Heart left ventricle (tissue), 16 donors: ENCODE results near the gene ADCY5. TPM values are rescaled to one million over a fixed set of nuclear protein-coding genes. Genes with fewer than 3 reads are reported as not detected.

Experiments used
- ATAC-seq, 4 donors: fragments of 200-7000 bp; cut with Tn5 transposase; one replicate each; pipeline ENCODE4 v1.9.1; 2020 to 2022; ENCODE audit warnings: moderate library complexity in 4 of 4, mild to moderate bottlenecking in 3 of 4, moderate number of reproducible peaks in 1 of 4
- DNase-seq, 5 donors: peaks; one replicate each; pipeline ENCODE4 v3.0.0-alpha.2; 2020
- H3K27ac ChIP-seq, 12 donors: fragments of 200-600 bp; sonication (generic) in 4 of 12; one replicate each; pipeline versions ENCODE4 v1.5.0 to v1.8.0; 2016 to 2022; ENCODE audit warnings: mild to moderate bottlenecking in 2 of 12
- H3K27me3 ChIP-seq, 9 donors: fragments of 200-600 bp; sonication (generic) in 2 of 9; one replicate each; pipeline versions ENCODE4 v1.5.1 to v1.8.0; 2016 to 2022; ENCODE audit warnings: mild to moderate bottlenecking in 3 of 9
- H3K36me3 ChIP-seq, 9 donors: fragments of 200-600 bp; sonication (generic) in 2 of 9; one replicate each; pipeline versions ENCODE4 v1.5.0 to v1.8.0; 2018 to 2022; ENCODE audit warnings: mild to moderate bottlenecking in 2 of 9
- H3K4me1 ChIP-seq, 12 donors: fragments of 200-600 bp; sonication (generic) in 4 of 12; one replicate each; pipeline versions ENCODE4 v1.5.0 to v1.8.0; 2016 to 2022; ENCODE audit warnings: mild to moderate bottlenecking in 3 of 12
- H3K4me3 ChIP-seq, 12 donors: fragments of 200-600 bp; sonication (generic) in 4 of 12; one replicate each; pipeline versions ENCODE4 v1.5.0 to v1.8.0; 2017 to 2022; ENCODE audit warnings: mild to moderate bottlenecking in 9 of 12, moderate library complexity in 4 of 12
- H3K9me3 ChIP-seq, 12 donors: fragments of 200-600 bp; sonication (generic) in 4 of 12; one replicate each; pipeline versions ENCODE4 v1.5.0 to v1.8.0; 2016 to 2022; ENCODE audit warnings: mild to moderate bottlenecking in 1 of 12
- POLR2A ChIP-seq, 2 donors: fragments of 450-650 bp; IDR thresholded peaks; one replicate each; pipeline ENCODE4 v1.6.1; 2017; ENCODE audit warnings: antibody characterized with exemption in 2 of 2, mild to moderate bottlenecking in 2 of 2, moderate library complexity in 2 of 2
- WGBS, 4 donors: extraction: QIAGEN DNeasy Blood & Tissue Kit in 2 of 4; methylation state at CpG; one replicate each; pipeline versions ENCODE4 v1.1.5 to v1.1.7; 2013 to 2018; 5-methylcytosine and 5-hydroxymethylcytosine counted together
- intact Hi-C, 10 donors: fragments of 100-400 bp; cut with DNase I; formaldehyde crosslinking; loops; one replicate each; pipeline versions ENCODE4 v1.11.1 to v1.14.2; 2022
- polyA plus RNA-seq, 2 donors: library from polyadenylated mRNA; stranded (reverse); fragments of 200-250 nt; gene quantifications; one replicate each; pipeline ENCODE4 v1.2.3, GENCODE V29; 2013
- total RNA-seq, 9 donors: library from RNA; depleted of rRNA in 2 of 9; stranded (reverse); fragments of >200 nt in 2 of 9; fragmentation: NEBNext Ultra II Directional in 3 of 9; extraction: Animal tissue kit (Norgen Biotek cat#: 25700) in 3 of 9; gene quantifications; one replicate each; pipeline versions ENCODE4 v1.1.0 to v1.2.4, GENCODE V29; 2016 to 2023
- TF ChIP-seq, protein P1 (sequence below), 12 donors: fragments of 200-600 bp; sonication (generic) in 4 of 12; IDR thresholded peaks; one replicate each; pipeline versions ENCODE4 v1.5.0 to v1.8.0; 2018 to 2022; ENCODE audit warnings: antibody characterized with exemption in 12 of 12, mild to moderate bottlenecking in 5 of 12
- donor health status: ischemic (EF 13 %, LVEDD 7.1; RV severe dilation, severe dysfunction).
- donor health status: healthy with polysubstance abuse.
- donor health status: DM: no; HTN: yes; CAD: no.
- donor health status: DM: no; HTN: no; CAD: no.
- donor health status: ischemic (EF 25% LVEDD 6.9; RV normal size, moderate dysfunction).
- donor health status: ischemic (EF 25% LVEDD 5.7; RV mildly dilated, moderate dysfunction).
- donor health status: healthy.
- donor health status: DM: yes; HTN: yes; CAD: no.
- donor health status: ischemic (EF 35%, LVEDD 5.7; RV mildly dilated, moderate dysfunction).
- donor health status: nonischemic (EF 11% LVEDD 7.7; RV severe dilation, severe dysfunction).
- donor health status: DM: yes; HTN: yes; CAD: no.
- donor health status: PGD.
- donor health status: ischemic (EF 29% LVEDD 5.4; RV normal size, mild dysfunction).
- donor health status: nonischemic (EF 23%, LVEDD 6.1; RV moderate dilation, normal function).

Gene ADCY5
- total and polyA plus RNA-seq, 11 donors = 78.5 to 276 (median 167) TPM

DNA sequence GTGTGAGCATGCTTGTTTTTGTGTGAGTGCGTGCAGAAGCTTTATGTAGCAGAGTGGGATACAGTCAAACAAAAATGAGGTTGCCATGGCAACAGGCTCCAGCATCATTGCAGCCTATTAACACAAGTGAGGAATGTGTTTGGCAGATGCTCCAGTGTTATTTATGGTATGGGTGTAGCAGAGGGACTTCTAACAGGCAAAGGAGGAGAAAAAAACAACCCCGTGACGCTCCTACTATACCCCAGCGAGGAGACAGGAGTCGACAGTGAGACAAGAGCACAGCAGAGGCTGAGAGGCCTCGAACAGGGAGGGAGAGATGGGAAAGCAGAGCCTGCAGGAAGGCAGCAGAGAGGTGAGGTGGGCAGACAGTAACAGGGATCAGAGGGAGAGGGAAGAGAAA is 4.9 kb downstream of the ADCY5 start:
- Histone ChIP-seq H3K27ac (peak overlapping the region in 9 of 12 donors; percentile 44 to 97 (median 96)), H3K36me3 (no peaks in the 10 kb centered on the region), H3K4me1 (peaks cover 0 to 67% (median 16%) of the 10 kb centered on the region in 12 donors), H3K4me3 (peak overlapping the region in 9 of 12 donors; percentile 55 to 92 (median 77)), H3K9me3 (no peaks in the 10 kb centered on the region), H3K27me3 (peaks cover 0 to 30% (median 7%) of the 10 kb centered on the region in 9 donors)
- DNase-seq (peak in 2 of 5 donors; percentile 44 to 45), ATAC-seq (peak; percentile 17 to 62 (median 32))
- 31 to 37% (median 34%) methylated on average over 6 of the region's 6 CpGs for WGBS, 4 donors
- no peak for TF ChIP-seq POLR2A (IDR thresholded peaks at IDR 0.05)
- TF ChIP-seq, protein P1, sequence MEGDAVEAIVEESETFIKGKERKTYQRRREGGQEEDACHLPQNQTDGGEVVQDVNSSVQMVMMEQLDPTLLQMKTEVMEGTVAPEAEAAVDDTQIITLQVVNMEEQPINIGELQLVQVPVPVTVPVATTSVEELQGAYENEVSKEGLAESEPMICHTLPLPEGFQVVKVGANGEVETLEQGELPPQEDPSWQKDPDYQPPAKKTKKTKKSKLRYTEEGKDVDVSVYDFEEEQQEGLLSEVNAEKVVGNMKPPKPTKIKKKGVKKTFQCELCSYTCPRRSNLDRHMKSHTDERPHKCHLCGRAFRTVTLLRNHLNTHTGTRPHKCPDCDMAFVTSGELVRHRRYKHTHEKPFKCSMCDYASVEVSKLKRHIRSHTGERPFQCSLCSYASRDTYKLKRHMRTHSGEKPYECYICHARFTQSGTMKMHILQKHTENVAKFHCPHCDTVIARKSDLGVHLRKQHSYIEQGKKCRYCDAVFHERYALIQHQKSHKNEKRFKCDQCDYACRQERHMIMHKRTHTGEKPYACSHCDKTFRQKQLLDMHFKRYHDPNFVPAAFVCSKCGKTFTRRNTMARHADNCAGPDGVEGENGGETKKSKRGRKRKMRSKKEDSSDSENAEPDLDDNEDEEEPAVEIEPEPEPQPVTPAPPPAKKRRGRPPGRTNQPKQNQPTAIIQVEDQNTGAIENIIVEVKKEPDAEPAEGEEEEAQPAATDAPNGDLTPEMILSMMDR (IDR thresholded peaks at IDR 0.05) = peak in 1 of 12 donors; percentile 23
- intact Hi-C loops = loop anchor here in 1 of 10 donors (10.0 kb wide), 1 partner anchor 69 kb away; no protein-coding TSS in a partner anchor

DNA sequence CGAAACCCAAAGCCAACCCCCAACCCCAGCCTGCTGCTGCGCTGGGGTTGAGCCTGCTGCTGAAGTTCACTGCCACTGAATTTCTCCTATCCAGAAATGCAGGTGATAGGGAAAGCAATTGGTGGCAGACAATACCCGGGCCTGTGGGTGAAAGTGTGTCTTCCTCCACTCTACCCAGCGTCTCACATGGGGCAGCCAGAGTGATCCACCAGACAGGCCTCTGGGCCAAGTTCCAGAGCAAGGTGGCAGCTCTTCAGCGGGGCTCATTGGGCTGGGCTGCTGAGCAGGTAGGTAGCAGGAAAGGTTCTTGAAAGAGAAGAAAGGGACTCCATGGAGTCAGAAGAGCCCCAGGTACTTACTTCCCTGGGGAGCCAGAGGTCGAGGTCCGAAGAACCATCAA is 6.0 kb downstream of the ADCY5 start:
- peak in 1 of 5 donors; percentile 39 for DNase-seq
- ATAC-seq = peak in 3 of 4 donors; percentile 15 to 51 (median 16)
- Histone ChIP-seq H3K27ac (peak overlapping the region in 8 of 12 donors; percentile 42 to 97 (median 66)), H3K4me1 (peaks cover 0 to 60% (median 14%) of the 10 kb centered on the region in 12 donors), H3K9me3 (no peaks in the 10 kb centered on the region), H3K36me3 (no peaks in the 10 kb centered on the region), H3K27me3 (peaks cover 0 to 20% (median 0%) of the 10 kb centered on the region in 9 donors), H3K4me3 (peak overlapping the region in 2 of 12 donors; percentile 4 to 9)
- TF ChIP-seq, protein P1 (IDR thresholded peaks at IDR 0.05) = no peak
- no peak for TF ChIP-seq POLR2A (IDR thresholded peaks at IDR 0.05)
- intact Hi-C loops = loop anchor here in 1 of 10 donors (10.0 kb wide), 1 partner anchor 68 kb away; no protein-coding TSS in a partner anchor
- 57 to 64% (median 62%) methylated on average over 7 of the region's 7 CpGs for WGBS, 4 donors

DNA sequence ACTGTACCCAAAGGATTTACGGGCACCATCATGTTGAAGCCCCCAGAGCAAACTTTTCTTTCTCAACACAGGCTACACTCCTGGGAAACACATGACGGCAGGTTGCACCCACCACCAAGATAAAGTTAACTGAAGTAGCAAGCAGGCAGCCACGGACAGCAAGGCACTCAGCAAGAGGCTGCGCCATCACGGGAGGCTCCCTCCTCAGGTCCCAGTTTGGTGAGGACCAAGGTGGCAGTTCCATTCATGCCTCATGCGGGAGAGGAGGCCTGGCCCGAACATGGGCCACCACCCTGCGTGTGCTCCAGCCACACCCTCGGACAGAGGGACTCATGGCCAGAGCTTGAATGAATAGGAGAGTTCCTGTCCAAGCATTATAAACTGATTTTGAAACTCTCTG is 6.8 kb downstream of the ADCY5 start:
- DNase-seq (no peak), ATAC-seq (no peak)
- 54 to 70% (median 65%) methylated on average over 3 to 9 of the region's 9 CpGs for WGBS, 4 donors
- intact Hi-C loops = loop anchor here in 1 of 10 donors (10.0 kb wide), 1 partner anchor 67 kb away; no protein-coding TSS in a partner anchor
- no peaks in the 10 kb centered on the region for H3K36me3 ChIP-seq
- H3K27me3 ChIP-seq = peaks cover 0 to 13% (median 0%) of the 10 kb centered on the region in 9 donors
- H3K9me3 ChIP-seq = no peaks in the 10 kb centered on the region
- TF ChIP-seq, protein P1 (IDR thresholded peaks at IDR 0.05) = no peak
- no peak for TF ChIP-seq POLR2A (IDR thresholded peaks at IDR 0.05)
- H3K27ac ChIP-seq = peak overlapping the region in 8 of 12 donors; percentile 42 to 97 (median 66)
- H3K4me3 ChIP-seq = no peak overlapping the region
- peaks cover 0 to 67% (median 15%) of the 10 kb centered on the region in 12 donors for H3K4me1 ChIP-seq

DNA sequence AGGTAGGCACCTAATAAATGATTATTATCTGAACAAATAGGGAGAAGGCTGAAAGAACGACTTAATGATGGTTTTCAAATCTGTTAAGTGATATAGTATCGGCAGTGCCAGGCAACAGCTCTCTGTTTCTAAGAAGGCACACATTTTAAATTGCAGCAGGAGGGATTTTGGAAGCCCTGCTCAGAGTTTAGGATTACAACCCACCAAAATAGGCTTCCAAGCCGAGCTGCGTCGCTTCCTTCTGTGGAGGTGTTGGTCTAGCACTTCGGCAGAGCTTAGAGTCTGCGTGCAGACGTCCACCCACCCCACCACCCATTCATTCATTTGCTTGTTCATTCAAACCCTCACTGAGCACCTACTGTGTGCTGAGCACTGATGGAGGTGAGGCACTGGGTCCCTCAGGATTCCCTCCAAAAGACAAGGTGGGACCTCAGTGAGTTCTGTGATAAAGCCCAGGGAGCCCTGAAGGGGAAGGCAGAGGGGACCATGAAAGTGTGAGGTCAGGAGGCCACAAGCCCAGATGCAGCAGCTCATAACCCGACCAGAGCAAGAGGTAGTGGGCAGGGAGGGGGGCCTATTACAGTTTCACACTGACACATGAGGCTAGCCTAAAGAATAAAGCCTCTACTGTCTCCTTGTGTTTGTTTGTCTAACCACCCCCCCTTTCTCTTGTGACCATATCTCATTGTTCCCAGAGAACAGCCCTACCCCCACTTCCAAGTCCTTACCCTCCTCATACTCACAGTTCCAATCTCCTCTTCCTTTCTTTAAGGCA is 8.9 kb downstream of the ADCY5 start:
- WGBS, 4 donors = 40 to 52% (median 48%) methylated on average over 9 of the region's 9 CpGs
- H3K4me1 ChIP-seq = peaks cover 0 to 72% (median 16%) of the 10 kb centered on the region in 12 donors
- no peaks in the 10 kb centered on the region for H3K36me3 ChIP-seq
- peaks cover 0 to 7% (median 0%) of the 10 kb centered on the region in 9 donors for H3K27me3 ChIP-seq
- TF ChIP-seq, protein P1 (IDR thresholded peaks at IDR 0.05) = no peak
- no peak for TF ChIP-seq POLR2A (IDR thresholded peaks at IDR 0.05)
- no peaks in the 10 kb centered on the region for H3K9me3 ChIP-seq
- ATAC-seq (no peak), DNase-seq (no peak)
- peak overlapping the region in 4 of 12 donors; percentile 19 to 97 (median 35) for H3K27ac ChIP-seq
- no peak overlapping the region for H3K4me3 ChIP-seq
- intact Hi-C loops = loop anchor here in 1 of 10 donors (10.0 kb wide), 1 partner anchor 65 kb away; no protein-coding TSS in a partner anchor
